ELR (cell line): ENCODE data around the gene ESR2.
"Not testable (repeated sequence)": the region's sequence is repeated elsewhere in the genome, so short reads cannot be mapped to it uniquely, and the experiment has no call there.

Experiments
- DNase-seq: peaks from one replicate; pipeline ENCODE4 v3.0.0-alpha.2; 2015; ENCODE audit warnings: low read depth

The ESR2 gene

DNA sequence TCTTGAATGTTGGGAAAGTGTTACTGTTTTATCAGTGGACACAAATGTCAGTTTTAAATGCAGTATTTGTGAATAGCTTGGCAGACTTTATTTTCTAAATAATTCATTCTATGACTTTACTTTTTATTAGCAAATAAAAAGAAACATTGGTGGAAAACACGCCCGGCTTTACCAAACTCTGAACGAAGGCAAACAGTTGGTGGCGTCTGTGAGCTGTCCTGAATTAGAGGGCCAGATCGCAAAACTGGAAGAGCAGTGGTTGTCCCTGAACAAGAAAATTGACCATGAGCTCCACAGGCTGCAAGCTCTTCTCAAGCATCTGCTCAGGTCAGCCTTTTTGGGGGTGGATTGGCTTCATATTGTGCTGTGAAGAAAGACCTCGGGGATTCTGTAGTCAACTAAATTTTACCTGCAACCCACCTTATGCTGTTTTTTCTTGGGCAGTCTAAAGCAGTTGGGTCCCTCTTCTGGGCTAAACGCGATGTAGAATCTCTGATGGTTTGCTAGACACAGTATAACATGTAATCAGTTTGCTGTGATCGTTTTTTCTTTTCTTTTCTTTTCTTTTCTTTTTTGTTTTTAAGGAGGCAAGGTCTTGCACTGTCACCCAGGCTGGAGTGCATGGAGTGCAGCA is 156.4 kb downstream of the ESR2 start:
- DNase-seq, result peak; percentile 29

DNA sequence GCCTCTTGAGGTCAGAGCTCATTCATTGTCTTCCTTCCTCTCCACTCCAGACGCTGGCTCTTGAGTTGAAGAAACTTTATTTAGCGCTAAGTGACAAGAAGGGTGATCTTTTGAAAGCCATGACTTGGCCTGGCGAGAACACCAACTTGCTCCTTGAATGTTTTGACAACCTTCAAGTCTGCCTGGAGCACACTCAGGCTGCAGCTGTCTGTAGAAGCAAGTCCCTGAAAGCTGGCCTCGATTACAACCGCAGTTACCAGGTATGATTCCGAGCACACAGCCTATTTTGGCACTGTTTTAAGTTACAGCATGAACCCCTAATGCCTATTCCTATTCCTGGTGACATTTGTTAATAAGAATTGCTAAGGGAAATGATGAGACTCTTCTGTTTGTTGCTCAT is 167.6 kb downstream of the ESR2 start:
- DNase-seq, result no peak

DNA sequence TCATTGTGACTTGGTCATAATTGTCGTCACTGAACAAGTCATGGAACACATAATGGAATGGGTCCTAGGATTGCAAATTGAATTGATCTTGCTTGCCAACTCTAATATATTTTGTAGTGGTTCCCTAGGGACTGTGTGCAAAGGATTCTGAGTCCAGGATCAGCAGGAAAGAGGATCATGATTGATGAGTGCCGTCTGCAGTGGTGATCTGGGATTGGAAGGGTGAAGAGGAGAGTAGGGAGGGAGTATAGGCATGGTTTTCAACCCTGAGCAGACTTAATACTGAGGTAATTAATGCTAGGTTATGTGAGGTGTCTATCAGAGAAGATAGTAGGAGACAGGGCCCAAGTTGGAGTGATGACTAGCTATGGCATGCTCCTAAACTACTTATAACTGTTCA is 168.9 kb downstream of the ESR2 start:
- no peak for DNase-seq

DNA sequence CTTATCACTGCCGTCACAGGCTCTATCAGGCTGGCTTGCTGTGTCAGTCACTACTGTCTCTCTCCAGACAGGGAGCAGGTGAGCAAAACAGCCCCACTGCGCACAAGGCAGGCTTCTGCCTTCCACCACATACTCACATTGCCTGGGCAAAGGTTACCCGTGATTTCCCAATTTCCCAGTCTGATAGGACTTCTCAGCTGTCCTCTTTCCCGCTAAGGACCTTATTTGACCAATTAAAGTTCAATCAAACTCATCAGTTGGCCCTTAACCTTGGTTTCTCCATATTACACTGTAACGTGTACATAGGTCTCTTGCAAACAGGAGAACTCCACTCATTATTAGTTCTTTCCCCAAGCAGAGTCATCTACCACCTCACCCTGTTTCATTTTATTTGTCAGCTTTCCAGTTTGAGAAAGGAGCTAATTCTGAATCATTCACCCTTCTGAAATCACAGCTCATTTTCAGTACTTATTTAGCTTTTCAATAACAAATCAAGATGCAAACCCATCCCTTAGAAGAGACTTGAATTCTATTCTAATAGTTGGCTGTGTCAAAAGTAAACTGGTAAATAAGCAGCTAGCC is 170.8 kb downstream of the ESR2 start:
- no peak for DNase-seq

DNA sequence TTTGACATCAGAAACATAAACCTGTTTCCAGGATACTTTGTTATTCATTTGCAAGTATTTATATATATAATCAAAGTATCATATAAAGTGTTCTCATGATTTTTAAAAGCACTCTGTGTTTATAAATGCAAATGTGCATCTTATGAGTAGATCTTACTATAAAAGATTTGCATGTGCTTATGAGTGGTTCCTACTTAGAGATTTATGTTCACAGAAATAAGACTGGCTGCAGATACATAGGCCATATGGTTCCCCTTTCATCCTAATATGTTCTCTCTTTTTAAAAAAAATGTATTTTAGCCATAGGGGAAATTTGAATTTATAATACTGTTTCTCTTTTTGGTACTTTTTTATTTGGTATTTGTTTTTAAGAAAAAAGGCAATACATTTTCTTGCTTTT is 174.2 kb downstream of the ESR2 start:
- no peak for DNase-seq

DNA sequence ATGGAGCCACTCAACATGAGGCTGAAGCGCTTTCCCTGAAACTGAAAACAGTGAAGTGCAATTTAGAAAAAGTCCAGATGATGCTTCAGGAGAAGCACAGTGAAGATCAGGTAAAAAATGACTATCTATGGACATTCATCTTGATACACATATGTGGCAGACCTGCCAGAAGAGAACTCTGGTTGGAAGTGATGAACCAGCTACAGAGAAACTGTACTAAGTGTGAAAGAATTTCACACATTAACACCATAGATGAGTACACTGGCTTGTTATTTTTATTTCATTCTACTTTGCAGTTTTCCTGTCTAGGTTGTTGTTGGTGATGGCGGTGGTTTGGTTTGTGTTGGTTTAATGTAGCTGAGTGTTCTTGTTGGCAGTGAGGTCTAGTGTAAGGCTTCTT is 174.7 kb downstream of the ESR2 start:
- DNase-seq, result no peak

DNA sequence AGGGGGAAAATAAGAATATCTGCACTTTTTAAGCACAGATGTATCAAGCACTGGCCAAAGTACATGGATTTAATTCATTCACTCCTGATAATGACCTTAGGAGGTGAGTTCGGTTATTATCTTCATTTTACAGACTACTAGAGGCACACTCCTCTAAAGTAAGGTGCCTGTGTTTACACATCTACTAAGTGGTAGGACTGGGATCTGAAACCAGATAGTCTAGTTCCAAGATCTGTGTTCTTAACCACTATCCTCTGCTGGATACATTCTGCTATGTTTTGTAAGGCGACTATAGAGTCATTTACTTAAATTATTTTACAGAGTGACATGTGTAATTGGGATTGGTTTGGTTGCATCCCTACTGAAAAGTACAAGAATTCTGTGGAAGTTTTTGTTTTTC is 175.3 kb downstream of the ESR2 start:
- DNase-seq, result no peak

DNA sequence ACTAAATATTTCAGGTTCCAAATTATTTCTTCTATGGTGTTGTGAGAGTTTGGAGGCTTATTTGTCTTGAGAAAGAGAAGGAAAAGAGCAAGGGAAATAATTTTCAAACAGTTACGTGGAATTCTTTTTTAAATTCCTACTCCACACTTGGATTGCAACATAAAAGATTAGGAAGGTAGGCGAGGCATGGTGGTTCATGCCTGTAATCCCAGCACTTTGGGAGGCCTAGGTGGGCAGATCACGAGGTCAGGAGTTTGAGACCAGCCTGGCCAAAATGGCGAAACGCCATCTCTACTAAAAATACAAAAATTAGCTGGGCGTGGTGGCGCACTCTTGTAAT is 175.8 kb downstream of the ESR2 start:
- DNase-seq, result not testable (repeated sequence)

DNA sequence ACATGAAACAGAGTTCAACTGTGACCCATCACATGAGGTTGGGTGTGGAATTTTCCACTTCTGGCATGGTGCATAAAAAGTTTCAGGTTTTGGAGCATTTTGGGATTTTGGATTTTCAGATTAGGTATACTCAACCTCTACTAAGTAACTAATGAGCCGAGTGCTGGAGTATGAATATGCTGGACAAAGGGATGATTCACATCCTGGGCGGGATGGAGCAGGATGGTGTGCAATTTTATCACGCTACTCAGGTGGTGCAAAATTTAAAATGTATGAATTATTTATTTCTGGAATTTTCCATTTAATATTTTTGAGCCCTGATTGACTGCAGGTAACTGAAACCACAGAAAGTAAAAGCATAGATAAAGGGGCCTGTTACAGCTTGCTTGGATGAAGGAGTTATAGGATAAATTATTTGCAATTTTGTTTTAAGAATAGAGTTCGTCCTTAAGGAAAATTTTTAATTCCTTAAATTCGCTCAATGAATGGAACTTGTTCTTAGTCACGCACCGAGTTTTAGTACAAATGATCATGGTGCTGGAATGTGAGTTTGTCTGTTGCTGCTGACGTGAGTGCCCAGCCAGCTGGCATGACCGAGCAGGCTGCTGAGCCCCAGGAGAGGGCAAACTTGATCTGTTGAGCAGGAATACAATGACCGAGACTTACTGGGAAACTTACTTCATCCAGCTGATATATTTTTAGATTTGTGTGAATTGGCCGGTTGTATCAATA is 176.3 kb downstream of the ESR2 start:
- peak; percentile 61 for DNase-seq

DNA sequence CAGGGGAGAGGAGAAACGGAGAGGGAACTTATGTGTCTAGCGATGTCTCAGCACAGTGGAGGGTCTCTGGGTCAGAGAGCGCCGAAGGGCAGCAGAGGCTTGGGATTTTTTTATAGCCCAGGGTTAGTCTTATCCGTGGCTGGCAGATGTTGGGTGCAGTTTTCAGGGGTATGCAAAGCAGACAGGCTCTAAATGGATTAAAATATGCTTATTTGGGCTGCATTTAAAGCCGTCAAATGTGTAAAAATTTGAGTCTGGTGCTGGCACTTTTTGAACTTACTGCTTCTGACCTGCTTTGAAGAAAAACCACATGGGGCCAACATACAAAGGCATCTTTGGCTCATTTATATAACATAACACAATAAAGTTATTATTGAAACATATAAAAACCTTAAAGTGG is 178.8 kb downstream of the ESR2 start:
- DNase-seq, result no peak

DNA sequence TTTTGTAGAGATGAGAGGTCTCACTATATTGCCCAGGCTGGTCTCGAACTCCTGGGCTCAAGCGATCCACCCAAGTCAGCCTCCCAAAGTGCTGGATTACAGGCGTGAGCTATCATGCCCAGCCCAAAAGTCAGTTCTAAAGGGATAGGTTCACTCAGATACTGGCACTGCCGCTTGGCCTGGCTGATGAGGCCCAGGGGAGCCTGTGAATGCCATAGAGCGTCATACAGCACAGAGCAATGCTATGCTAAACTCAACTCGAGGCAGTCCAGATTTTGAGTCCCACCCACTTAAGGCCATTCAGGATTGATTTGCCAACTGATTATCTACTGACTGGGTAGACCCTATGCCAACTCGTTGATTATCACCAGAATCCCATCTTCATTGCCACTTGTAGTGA is 179.4 kb downstream of the ESR2 start:
- DNase-seq, result no peak

DNA sequence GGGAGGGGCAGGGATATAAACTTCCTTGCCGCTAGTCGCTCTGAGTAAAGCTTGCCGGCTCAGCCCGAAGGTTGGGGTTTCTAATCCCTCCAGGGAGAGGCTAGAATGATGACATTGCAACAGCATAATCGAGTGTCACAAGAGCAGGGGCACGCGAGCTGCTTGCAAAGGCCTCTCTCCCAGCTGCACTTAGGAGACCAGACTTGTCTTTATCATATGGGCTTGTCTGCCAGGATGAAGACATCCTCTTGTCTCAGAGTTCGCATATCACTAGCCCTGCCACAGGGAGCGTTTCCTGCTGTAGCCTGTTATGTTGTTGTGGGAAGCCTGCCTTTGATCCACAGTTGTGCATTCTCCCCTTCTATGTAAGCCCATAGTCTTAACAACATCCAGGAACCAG is 180.0 kb downstream of the ESR2 start:
- no peak for DNase-seq

DNA sequence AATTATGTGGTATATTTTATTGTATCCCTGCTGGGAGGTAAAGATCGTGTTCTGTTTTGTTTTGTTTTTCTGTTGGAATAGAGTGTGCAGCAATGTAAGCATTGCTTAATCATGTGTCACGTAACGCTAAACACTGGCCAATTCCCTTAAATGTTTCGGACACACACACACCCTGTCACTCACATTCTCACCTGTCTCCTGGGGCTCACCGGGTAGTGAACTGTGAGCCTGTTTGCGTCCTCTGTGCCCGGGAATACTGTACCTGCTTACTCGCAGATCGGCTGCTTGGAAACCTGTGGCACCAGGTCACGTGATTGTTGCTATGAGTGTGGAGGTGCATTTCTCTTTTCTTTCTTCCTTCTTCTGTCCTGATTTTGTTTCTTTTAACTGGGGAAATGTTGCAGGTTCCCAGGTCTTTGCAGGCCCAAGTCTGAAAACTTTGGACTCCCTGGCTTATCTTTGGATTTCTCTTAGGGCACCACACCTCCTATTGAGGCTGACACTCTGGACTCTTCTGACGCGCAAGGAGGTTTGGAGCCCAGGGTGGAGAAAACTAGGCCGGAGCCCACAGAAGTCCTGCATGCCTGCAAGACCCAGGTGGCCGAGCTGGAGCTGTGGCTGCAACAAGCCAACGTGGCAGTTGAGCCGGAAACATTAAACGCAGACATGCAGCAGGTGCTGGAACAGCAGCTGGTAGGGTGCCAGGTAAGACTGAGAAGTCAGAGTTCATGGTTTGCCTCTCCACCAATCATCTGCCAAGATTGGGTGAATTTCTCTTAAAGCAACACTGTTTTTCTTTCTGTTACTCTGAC is 181.1 kb downstream of the ESR2 start:
- DNase-seq, result no peak

DNA sequence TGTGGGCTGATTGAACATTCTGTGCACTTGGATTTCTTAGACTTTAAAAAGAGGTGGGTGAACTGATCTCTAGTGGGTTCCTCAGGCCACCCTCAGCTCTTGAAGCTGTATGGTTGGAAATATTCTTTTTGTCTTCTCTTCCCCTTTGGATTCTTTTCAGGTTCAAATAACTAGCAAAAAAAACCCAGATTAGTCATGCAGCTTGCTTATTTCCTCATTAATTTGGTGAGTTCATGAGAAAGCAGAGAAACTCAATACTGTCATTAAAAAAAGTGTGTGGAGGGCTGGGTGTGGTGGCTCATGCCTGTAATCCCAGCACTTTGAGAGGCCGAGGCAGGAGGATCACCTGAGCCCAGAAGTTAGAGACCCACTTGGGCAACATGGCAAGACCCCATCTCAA is 183.4 kb downstream of the ESR2 start:
- no peak for DNase-seq

DNA sequence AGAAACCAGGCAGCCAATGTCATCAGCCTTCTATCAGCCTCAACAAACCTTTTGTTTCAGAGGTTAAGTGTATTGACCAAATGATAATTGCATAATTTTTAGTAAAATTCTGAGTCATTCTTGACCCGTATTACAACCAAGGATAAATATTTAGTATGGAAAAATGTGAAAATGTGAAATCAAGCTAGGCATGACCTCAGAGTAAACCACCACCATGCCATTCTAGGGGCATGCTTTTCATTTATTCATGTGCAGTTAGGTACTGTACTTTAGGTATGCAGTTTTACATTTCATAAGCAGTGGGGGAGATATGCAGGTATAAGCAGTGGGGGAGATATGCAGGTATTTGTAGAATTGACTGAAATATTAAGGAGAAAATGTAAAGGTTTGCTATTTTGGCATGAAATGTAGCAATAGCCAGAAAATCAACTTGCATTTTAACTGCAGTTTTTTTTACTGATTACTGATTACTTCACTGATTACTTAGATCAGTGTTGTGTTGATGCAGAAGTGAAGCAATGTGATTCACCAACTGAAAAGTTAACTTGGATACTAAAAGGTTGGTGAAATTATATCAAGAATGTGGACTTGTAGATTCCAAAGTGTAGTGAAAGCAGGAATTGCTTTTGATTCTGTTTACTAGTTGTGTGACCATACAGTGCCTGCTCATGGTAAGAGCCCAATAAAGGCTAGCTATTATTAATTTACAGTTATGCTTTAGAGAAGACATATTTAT is 184.2 kb downstream of the ESR2 start:
- peak; percentile 27 for DNase-seq

DNA sequence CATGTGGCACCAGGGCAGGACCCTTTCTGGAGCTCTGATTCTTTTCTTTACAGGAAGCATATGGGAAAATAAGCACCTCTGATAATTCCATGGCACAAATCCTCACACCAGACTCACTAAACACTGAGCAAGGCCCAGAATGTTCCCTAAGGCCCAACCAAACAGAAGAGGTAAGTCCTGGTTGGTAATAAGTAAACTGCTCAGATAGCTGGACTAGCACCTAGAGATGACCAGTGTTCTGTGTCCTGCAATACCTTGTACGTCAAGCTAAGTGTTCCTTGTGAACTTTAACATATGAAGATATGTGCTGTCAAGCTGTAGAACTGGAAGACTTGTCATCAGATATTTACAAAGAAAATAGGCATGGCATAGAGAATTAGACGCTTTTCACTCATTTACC is 186.7 kb downstream of the ESR2 start:
- no peak for DNase-seq

DNA sequence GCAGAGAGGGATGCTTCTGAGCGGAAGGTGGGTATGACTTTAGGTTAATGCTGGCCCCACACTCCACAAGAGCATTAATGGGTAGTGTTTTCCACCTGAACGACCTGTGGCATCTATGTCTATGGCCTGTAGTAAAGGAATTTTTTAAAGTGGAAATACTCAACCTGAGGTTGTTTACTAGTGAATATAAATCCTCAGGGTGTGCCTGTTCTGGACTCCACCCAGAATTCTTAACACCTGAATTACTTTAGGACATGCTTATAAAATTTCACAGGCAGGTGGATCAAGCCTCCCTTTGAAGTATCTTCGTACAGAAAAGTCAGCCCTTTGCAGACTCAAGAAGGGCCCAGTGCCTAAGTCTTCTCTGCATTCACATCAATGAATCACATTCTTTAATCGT is 196.1 kb downstream of the ESR2 start:
- DNase-seq, result no peak

DNA sequence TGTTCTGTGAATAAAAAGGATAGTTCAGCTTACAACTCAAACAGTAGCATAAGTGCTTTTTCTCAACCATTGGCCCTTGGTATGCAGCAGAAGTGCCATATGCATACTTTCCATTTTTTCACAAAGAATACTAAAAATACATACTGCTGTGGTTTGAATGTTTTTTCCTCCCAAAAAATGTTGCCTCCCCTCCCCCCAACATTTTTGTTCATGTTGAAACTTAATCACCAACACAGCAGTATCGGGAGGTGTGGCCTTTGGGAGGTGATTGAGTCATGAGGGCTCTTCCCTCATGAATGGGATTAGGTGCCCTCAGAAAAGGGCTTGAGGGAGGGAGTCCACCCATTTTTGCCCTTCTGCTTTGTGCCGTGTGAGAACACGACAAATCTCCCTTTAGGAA is 198.6 kb downstream of the ESR2 start:
- peak; percentile 3 for DNase-seq

DNA sequence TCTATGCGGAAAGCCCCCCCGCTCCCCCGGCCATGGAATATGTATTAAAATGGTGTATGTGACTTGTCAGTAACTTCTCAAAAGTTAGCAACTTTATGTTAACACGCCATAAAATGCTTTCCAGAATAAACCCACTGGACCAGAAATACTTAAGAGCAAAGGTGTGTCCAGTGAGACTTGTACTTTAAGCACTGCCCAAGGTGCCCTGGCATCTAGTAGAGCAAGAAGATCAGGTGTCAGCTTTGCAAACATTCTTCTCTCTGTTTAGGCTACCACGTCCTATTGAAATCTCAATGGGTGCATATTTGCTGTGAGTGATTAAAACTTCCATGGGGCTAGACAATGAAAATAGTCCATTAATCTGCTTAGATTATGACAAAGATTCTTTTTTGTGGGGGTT is 201.2 kb downstream of the ESR2 start:
- DNase-seq, result no peak

DNA sequence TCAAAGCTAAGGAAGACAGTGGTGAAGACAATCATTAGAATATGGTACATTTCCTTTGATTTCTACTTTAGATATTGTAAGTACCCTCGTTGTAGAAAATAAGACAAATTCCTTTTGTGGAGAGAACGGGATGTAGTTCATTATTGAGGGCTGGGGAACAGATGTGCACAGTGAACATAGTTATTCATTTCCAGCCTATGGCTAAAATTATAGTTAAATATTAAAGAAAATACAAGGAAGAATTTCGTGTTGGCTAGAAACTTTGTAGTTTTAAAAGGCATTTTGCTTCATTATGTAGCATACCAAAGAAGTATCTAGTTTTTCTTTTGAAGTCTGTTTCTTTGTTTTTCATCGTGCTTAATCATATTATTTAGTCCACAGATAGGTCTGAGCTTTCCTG is 201.8 kb downstream of the ESR2 start:
- DNase-seq, result no peak

DNA sequence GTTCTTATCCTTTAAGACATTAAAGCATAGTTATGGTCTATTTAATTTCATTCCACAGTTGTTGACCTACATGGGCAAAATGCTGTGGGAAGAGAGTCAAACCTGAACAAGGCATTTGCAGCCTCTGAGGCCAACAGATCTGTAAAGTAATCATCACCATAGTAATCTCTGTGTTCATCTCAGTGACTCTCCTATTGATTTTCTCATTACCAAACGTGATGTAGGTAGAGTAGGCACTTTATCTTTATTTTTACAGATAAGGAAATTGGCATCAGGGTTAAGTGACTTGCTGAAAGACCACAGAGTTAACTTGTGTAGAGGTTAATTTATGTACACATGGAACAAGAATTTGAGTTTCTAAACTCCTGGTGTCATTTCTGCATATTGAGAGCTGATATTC is 203.0 kb downstream of the ESR2 start:
- DNase-seq, result no peak

DNA sequence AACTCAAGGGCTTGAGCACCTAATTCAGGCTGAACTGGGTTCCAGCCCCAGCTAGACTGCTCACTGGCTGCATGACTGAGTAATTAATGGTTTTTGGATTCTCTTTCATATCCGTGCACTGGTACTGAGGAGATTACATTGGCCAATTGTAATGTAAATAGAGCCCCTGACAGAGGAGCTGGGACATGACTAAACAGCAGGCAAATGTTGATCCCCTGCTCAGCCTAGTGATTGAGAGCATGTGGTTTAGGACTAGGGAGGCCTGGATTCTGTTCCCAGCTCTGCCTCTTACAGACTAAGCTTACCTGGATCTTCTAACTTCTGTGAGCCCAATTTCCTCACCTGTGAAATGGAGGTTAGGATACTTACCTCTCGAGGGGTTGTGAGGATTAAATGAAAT is 204.3 kb downstream of the ESR2 start:
- DNase-seq, result no peak

DNA sequence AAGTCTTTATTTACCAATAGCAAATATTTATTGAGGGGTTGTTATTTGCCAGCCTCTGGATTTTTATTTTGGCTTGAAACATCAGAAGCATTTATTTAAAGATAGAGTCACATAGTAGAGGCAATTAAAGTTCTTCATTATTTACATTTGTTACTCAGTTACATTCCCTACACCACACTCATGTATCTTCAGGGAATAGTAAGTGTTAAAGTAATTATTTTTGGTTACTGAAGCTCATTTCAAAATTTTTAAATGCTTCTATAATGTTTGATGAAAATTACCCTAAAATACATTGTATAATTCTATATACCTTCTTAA is 205.6 kb downstream of the ESR2 start:
- DNase-seq, result no peak
